ENCODE results near the gene HDAC9.
A peak's percentile ranks its signal among the peaks of the same experiment; 100 is the strongest.

The HDAC9 gene

DNA sequence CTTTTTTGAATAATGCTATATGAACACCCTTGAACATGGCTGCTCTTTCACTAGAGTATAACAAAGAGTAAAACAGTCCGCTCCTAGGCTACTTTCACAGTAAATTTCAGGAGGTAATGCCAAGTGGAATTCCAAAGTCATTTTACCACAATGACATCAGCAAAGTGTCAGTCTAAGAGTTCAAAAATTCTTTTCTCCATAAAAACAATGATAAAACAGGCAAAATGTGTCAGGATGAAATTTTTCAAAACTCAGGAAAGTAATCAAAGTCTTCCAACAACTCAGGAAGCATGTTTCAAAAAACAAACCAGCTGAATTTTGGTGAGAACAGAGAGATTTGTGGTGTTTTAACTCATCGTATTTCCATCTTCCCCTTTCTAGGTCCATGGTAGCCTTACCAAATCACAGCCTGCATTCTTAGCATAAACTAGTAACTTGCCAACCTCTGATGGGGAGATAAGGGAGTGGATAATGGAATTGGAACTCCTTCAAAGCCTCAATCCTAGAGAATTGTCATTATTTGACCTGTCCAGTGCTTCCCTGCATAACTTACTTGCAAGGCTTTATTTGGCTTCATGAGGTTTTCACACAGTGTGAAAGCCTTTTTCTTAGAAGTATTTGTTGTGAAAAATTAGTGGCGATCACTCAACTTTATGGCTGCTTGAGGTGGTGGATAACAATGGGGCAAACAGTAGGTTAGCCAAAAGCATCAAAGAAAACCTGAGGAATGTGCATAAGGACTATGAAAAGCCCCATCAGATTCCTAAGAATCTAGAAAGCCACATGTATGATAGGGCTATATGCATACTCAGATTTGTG lies 302.7 kb downstream of the HDAC9 start:
- DNase-seq: no peak

DNA sequence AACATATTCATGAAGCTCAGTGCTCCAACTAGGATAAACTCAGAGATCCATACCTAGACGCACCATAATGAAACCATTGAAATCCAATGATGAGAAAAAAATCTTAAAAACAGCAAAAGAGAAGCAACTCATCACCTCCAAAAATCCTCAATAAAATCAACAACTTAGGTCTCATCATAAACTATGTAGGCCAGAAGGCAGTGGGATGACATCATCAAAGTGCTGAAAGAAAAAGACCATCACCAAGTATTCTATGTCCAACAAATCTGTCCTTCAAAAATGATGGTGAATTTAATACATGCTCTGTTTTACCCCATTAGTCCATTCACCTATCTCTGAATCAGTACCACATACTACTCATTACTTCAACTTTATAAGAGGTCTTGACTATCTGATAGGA lies 304.4 kb downstream of the HDAC9 start:
- DNase-seq: no peak

DNA sequence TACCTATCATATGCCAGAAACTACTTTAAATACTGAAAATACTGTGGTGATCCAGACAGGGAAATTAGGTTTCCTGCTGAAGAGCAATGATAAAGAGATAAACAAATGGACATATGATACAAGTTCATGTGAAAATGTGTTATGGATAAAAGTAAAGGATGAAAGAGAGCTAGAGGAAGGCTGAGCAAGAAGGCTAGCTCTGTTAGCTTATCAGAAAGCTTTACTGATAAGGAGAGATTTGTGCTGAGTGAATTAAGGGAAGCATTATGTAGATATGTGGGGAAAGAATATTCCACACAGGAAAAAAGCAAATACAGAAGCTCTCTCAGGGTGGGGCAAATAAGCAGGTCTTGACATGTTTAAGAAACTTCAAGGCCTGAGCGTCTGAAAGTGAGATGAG lies 308.4 kb downstream of the HDAC9 start:
- no peak for DNase-seq

DNA sequence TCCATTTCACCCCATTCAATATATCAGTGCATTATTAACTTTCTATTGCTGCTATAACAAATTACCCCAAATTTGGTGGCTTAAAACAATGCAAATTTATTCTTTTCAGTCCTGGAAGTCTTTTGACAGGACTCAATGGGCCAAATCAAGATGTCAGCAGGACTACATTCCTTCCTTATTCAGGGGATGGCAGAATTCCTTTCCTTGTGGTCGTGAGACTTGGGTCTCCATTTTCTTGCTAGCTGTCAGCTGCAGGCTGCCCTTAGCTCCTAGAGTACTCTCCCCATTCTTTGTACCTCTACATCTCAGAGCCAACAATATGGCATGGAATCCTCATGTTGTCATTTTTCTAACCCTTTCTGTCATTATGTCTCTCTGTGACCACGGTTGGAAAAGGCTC lies 310.6 kb downstream of the HDAC9 start:
- DNase-seq: no peak

DNA sequence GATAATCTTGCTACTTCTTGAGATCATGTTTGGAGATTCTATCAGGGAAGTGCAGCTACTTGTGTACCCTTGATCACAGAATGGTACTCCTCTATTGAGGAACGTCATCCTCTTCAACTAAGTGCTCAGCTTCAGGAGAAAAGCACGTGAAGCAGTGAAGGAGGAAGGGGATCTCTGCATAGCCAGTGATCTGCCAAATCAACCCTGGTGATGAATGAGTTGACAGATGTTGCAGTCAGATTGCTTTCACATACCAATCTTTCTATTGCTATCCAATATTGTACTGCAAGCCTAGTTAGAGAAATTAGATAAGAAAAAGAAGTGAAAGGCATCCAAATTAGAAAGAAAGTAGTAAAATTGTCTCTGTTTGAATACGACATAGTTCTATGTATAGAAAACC lies 312.5 kb downstream of the HDAC9 start:
- no peak for DNase-seq

DNA sequence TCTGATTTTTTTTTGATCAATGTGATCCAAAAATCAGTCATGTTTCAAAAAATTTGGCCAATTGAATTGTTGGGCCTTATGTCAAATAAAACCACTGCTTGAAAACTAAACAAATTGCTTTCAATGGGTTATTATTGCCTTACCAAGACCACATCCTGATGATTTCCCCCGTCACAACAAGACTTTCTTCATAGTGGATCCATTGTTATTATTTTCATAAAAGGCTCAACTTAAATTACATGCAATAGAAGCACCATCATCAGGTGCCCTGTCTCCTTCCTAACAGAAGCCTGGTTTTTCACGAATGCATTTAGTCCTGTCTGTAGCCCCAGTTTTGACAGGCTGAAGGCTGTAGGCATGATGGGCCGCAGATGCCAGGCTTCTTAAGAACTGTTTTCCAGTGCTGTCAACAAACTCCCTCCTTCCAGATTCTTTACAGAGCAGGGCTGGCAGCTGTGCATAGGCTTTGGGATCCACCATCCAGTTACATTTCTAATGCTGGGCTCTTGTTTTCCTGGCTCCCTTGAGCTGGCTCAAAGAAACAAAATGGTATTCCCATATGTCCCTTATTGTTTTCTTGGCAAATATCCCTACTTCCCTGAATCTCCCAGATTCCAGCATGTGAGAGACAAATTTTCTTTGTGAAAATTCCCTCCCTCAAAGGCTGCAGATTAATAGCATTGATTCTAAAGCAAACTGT lies 319.9 kb downstream of the HDAC9 start:
- no peak for DNase-seq

DNA sequence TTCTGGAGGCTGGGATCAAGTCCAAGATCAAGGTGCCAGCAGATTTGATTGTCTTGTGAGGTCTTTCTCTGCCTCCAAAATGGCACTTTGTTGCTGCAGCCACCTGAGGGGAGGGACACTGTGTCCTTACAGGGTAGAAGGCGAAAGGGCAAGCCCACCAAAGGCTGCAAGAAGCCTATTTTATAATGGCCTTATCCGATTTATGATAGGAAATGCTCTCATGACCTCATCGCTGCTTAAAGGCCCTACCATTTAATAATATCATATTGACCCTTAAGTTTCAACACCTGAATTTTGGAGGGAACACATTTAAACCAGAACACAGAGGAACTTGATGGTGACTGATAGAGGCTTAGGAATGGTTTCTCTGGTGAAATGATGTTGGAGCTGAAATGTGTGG lies 325.4 kb downstream of the HDAC9 start:
- no peak for DNase-seq

DNA sequence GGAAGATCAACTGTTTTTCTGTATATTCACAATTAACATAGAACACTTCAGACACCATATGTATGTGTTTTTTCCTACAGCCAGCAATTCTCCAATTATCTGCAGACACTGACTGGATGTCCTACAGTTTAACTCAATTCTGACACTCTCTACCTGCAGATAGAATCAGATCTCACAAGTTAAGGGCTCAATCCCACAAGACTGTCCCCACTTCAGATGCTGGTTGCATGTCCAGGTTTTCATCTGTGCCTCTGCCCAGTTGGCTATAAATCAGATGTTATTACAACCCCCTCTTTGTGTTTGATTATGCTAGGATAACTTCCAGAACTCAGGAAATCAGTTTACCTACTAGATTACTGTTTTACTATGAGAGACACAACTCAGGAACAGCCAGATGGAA lies 326.0 kb downstream of the HDAC9 start:
- DNase-seq: no peak

DNA sequence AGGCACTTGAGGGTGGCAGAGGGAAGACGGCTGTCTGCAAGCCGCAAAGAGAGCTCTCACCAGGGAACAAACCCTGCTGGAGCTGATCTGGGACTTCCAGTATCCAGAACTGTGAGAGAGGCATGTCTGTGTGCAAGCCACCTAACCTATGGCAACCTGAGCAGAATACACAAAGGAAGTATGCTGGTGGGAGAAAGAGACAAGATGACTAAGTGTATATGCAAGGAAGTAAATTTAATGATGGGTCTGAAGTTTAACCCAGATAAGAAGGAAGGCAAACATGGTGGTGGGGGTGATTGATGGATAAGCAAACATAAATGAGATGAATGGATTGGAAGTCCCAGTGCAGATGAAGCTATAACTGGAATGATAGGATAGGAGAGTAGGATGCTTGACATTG lies 328.6 kb downstream of the HDAC9 start:
- no peak for DNase-seq

DNA sequence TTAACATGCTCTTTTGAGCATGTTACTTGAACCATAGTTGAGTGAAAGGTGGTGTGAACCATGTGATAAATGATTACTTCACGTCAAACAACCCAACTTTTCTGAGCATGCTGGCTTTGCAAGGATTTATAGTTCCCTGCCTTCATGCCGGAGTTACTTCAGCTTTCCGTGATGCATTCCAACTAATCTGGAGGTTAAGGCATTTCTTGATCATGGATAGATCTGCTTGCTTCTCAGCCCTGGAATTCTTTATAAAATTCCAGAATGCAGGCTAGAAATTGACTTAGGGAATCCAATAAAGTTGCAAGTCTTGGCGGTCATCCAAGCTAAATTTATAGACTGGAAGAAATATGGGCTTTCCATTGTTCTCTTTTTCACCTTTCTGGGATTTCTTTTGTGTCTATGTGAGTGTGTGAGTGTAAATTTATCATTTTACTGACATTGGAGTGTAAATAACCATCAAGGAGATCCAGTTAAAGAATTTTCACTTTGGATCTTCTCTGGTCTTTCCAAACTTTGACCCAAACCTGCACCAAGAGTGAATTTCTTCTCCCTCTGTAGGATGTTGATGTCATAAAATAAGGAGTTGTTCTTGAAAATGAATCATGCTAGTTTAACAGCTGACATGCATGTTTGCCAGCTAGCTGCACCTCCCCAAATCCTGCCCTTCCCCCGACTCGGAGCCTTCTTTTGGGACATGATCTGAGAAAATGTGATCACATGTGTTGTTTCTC lies 332.9 kb downstream of the HDAC9 start:
- no peak for DNase-seq

DNA sequence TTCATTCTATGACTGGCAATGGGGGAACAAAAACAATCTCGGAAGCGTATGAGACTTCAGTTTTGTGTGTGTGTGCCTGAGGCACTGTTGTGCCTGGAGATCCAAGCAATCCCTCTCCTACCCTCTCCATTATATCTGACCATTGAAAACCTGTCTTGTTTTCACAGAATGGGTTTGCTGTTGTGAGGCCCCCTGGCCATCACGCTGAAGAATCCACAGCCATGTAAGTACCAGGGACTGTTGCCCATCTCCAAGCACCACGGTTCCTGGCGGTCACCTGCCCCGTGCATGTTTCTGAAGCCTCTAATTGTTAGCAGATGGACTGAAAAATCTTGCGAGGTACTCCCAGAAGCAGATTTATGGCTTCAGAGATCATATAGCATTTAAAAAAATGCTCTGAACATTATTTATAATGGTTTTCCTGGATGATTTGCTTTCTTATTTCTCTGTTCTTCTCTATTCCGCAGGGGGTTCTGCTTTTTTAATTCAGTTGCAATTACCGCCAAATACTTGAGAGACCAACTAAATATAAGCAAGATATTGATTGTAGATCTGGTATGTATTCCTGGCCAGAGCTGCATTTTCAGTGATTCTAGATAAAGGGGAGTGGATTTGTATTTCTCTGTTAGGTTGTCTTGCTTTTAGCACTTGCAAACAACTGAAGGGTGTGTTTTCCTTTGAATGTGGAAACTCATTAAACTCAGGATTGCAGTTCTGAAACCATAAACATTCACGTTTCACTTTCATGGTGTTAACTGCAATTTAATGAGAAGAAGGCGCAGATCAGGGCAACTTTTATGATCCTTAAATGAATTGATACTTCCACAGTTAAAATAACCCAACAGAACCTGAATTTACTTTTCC lies 333.7 kb downstream of the HDAC9 start:
- DNase-seq: no peak

DNA sequence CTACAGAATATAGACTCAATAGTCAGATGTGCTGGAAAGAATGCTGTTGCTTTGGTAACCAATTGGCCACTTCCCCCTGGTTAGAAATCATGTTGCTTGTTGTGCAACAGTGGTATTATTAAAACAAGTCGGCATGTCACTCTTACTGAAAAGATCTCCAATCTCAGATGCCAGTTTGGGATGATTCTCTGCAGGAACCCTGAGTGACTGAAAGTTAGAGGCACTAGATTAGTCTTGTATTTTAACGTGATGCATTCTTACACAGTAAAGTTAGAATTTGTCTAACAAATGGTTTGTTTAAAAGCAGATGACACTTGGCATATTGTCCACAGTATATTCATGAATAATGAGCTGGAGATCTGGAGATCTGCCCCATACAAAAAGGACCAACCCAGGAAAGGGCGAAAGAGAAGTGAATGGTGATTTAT lies 334.3 kb downstream of the HDAC9 start:
- DNase-seq: peak; percentile 6

DNA sequence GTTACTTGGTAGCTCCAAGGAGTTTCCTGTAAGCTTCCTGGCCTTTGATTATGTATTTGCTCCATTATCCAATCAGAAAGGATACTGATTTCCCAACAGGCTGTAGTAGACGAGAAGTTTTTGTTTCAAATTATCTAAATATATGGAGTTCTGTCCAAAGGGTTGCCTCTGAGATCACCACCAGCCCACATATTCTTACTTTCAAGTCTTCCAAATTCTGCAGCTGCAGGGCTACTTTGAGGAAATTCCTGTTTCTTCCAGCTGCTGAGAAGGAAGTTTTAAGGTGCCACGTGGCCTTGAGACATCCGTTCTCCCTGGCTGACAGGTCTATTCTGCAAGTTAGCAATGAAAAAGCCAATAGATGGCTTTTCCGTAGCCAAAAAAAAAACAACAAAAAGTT lies 335.9 kb downstream of the HDAC9 start:
- no peak for DNase-seq

DNA sequence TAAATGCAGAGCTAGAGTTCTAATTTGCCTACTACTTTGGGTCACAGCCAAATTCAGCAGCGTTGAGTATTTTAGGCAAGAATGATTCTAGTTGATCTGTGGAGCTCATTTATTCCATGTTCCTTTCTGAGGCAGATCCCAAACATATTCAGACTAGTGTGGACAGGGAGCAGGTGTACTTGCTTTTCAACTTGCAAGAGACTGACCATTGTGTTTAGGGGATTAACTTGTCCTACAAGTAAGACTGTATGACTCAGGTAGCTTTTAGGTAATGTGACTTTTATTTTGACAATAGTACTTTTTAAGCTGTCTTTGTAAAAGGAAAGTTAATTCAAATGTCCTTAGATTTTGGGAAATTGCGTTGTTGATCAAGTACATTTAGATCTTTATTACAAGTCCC lies 336.4 kb downstream of the HDAC9 start:
- DNase-seq: no peak

DNA sequence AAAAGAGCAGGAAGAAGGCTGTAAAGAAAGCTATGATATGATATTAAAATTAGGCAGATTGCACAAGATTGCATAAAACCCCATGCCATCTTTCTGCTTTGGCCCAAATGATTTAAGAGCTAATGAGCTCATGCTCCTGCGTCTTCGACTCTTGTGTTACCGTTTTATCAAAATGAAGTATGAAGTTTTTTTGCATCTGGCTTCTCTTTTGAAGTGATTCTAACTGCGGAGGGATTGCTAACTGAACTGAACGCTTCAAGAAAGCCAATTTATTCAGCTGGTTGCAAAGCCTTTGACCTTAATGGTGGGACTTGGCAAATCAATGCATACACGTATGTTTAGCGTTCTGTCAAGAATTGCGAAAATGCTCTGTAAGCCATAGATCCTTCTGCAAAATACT lies 339.0 kb downstream of the HDAC9 start:
- DNase-seq: no peak

DNA sequence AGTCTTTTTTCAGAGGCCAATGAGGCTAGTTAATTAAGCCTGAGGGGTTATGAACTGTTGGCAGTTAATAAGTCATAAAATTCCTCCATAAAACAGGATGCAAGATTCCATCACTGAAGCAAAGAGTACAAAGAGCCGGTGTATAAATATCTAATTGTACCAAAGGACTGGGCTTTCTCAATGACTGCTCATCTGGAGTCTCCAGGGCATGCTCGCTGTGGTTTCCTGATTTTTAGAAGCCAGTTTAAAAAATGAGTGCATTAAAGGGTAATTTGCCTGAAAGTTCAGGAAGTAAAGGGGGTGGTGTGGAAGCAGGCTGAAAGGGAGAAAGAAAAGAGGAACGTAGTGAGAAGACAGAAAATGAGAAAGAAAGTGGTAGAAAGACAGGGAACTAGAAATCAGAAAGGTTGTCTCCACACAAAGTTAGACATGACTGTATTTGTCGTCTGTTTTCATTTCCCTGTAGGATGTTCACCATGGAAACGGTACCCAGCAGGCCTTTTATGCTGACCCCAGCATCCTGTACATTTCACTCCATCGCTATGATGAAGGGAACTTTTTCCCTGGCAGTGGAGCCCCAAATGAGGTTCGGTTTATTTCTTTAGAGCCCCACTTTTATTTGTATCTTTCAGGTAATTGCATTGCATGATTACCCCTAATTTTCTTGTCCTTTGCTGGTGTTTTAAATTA lies 339.6 kb downstream of the HDAC9 start:
- DNase-seq: no peak

DNA sequence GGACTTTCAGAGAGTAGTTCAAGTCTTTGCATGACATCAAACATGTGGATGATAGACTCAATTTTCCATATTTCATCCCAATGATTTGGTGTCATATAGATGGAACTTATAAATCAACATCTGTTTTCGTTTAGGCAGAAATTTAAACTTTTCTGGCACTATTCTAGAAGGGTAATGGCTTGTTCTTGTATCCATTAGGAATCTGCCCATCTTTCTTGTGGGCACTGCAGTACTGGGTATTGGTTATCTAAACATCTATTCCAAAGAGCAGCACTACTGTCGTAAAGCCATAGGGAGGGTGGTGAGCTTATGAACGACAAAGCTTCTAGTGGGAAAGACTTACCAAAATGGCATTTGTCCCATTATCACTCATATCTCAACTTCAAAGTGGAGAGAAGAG lies 348.4 kb downstream of the HDAC9 start:
- DNase-seq: no peak

DNA sequence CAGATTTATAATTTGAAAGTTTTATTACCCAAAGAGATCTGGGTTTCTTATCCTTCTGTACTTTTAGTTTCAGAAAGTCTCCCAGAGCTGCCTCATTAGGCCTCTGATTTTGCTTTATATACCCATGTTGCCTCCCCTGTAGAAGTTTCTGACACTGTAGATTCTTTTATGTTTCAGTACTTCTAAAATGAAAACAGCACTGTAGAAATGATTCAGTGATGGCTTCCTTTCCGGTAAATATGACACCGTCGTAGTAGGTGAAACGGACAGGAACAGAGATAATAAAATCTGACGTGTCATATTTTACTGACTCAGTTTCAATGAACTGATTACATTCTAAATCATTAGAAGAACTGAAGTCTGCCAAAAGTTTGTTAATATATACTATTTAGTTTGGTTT lies 349.2 kb downstream of the HDAC9 start:
- no peak for DNase-seq

DNA sequence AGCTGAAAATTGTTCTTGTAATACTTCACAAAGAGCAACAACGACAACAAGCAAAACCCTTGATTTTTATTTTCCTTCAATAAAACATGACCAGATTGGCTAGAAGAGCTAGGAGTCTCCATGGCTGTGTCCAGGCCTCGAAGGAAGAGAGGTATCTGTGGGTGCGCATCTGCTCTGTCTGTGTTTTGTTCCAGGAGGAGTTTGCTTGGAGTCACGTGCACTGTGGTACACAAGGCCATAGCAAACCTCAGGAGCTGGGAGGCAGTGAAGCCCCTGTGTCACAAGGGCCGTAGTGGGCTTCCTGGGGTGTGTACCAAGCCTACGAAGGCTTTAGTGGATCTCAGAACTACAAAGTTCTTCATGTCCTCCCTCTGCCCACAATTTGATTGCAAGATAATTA lies 350.2 kb downstream of the HDAC9 start:
- DNase-seq: no peak

DNA sequence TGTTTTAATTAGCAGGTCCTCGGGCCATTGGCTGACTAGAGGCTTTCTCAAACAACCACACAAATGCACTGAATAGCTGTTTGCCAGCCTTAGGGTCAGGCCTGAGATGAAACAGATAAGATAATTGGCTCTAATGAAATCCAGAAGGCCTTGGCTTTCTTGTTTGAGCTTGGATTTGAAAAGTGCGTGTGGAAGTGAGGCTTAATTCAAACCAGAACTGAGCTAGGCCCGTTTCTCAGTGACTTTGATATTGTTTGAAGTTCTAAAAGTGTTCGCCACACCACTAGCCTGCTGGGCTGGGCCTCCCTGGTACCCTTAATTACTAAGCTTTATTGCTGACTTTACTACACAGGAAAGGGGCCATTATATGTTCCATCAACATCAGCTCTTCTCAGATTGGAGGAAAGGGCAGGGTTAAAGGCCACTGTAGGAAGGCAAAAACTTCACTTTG lies 351.2 kb downstream of the HDAC9 start:
- no peak for DNase-seq

DNA sequence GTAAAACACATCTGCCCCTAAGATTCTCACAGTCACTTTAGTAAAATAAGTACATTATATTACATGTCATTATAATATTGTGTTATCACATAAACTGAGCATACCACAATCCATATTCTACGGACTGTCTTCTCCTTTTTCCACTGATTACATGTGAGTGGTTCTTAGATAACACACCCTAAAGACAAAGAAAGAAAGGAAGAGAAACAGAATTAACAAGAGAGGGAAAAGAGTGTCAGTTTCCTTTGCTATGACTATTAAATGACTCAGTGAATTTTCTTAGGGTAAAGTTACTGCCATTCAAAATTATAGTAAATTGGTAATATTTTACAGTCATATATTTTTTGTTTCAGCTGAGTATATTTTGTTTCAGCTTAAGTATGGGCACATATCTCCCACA lies 353.6 kb downstream of the HDAC9 start:
- DNase-seq: no peak

DNA sequence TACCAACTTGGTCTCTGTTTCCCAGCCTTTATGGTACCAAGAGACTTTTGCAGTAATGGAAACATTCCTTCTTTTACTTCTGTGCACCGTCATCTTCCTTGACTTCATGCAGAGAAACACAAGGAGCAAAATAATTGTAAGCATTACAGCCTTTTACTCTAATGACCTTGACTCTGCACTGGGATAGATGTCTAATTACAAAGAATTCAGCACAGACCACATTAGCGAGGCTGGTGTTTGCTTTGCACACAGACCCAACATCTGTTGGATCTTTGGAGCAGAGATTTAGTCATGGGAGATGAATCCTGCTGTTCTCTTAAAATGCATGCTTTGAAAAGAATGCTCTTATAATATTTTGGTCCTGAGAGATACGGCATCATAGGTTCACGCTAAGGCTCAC lies 360.2 kb downstream of the HDAC9 start:
- no peak for DNase-seq

Measured in kidney glomerular epithelial cell (primary cell).